DND-41 (cell line): ENCODE measurements around the gene ANKFN1.

Experiments used
- ATAC-seq: fragments of 200-7000 bp; cut with Tn5 transposase; 3 replicates; pipeline ENCODE4 v1.9.1; 2021; ENCODE audit warnings: low read depth; ENCODE audit not compliant: insufficient read depth
- DNase-seq: peaks from one replicate; pipeline ENCODE4 v3.0.0-alpha.2; 2020
- H2AFZ ChIP-seq: 2 replicates; pipeline ENCODE4 v1.6.0; 2012; ENCODE audit warnings: low read depth, low read length
- H3K27ac ChIP-seq: 2 replicates; pipeline ENCODE4 v1.5.1; 2012; ENCODE audit warnings: low read length, inconsistent platforms
- H3K27me3 ChIP-seq: fragments of 200-600 bp; sonication (generic); 2 replicates; pipeline ENCODE4 v1.6.0; 2012; ENCODE audit warnings: low read length, mild to moderate bottlenecking, inconsistent platforms; ENCODE audit not compliant: insufficient read depth, poor library complexity
- H3K36me3 ChIP-seq: 2 replicates; pipeline ENCODE4 v1.5.1; 2012; ENCODE audit warnings: low read length, inconsistent platforms; ENCODE audit not compliant: insufficient read depth
- H3K4me1 ChIP-seq: 2 replicates; pipeline ENCODE4 v1.5.1; 2012; ENCODE audit warnings: mild to moderate bottlenecking, low read length; ENCODE audit not compliant: insufficient read depth
- H3K4me2 ChIP-seq: 2 replicates; pipeline ENCODE4 v1.6.0; 2012; ENCODE audit warnings: mild to moderate bottlenecking, moderate library complexity, low read length, inconsistent platforms; ENCODE audit not compliant: insufficient read depth
- H3K4me3 ChIP-seq, 2 experiments: fragments of 200-600 bp in 1 of 2; shearing (Covaris generic) in 1 of 2; 2 replicates each; pipeline ENCODE4 v1.5.1; 2012 to 2016; ENCODE audit warnings: inconsistent platforms in 2 of 2, low read length in 2 of 2, mild to moderate bottlenecking in 2 of 2, low read depth in 1 of 2, moderate library complexity in 1 of 2
- H3K79me2 ChIP-seq: 2 replicates; pipeline ENCODE4 v1.6.0; 2012; ENCODE audit warnings: low read length, inconsistent platforms; ENCODE audit not compliant: insufficient read depth
- H3K9ac ChIP-seq: 2 replicates; pipeline ENCODE4 v1.6.0; 2012; ENCODE audit warnings: low read depth, mild to moderate bottlenecking, inconsistent platforms, low read length, moderate library complexity
- H3K9me3 ChIP-seq: 2 replicates; pipeline ENCODE4 v1.5.1; 2012; ENCODE audit warnings: low read length, moderate library complexity, mild to moderate bottlenecking, inconsistent platforms; ENCODE audit not compliant: insufficient read depth, severe bottlenecking
- H4K20me1 ChIP-seq: 2 replicates; pipeline ENCODE4 v1.6.0; 2012; ENCODE audit warnings: low read length; ENCODE audit not compliant: insufficient read depth
- EZH2 ChIP-seq: IDR thresholded peaks from 3 replicates; pipeline ENCODE4 v1.6.1; 2012; ENCODE audit warnings: borderline replicate concordance, low read depth, mild to moderate bottlenecking, moderate library complexity, low read length, inconsistent platforms; ENCODE audit not compliant: severe bottlenecking
- TF ChIP-seq, protein P1 (sequence below): IDR thresholded peaks from 2 replicates; pipeline ENCODE4 v1.5.1; 2012; ENCODE audit warnings: borderline replicate concordance, low read length, moderate library complexity, mild to moderate bottlenecking; ENCODE audit not compliant: poor library complexity, severe bottlenecking; ENCODE audit errors: extremely low read depth

The ANKFN1 gene

DNA sequence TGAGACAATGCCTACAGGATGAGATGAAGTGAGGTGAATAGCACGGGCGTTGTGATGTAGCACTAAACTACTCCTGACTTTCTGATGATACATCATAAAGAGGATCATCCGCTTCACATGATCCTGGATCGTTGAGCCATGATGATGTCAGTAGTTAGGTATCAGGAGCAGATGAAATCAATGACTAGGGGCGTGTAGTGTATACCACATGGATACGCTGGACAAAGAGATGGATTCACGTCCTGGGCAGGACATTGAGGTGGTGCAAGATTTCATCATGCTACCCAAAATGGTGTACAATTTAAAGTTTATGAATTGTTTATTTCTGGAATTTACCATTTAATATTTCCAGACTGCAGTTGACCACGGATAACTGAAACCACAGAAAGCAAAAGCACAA lies 156.6 kb downstream of the ANKFN1 start:
- Histone ChIP-seq H3K79me2 (no peaks in the 10 kb centered on the region), H3K9me3 (peaks cover 7% of the 10 kb centered on the region)
- no peak for DNase-seq

DNA sequence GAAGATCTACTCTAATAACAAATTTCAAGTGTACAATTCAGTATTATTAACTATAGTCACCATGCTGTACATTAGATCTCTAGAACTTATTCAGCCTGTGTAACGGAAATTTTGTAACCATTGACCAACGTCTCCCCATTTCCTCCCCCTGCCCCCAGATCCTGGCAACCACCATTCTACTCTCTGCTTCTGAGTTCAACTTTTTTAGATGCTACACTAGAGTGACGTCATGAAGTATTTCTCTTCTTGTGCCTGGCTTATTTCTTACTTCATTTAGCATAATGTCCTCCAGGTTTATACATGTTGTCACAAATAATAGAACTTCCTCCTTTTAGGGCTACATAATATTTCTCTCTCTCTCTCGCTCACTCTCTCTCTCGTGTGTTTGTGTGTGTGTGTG lies 157.5 kb downstream of the ANKFN1 start:
- Histone ChIP-seq H2AFZ (no peak overlapping the region), H3K4me2 (no peak overlapping the region), H4K20me1 (no peaks in the 10 kb centered on the region), H3K27me3 (no peaks in the 10 kb centered on the region), H3K27ac (peak overlapping the region; percentile 26; the same call in 1 of the 2 replicates), H3K36me3 (no peaks in the 10 kb centered on the region), H3K79me2 (no peaks in the 10 kb centered on the region), H3K4me3 (no peak overlapping the region), H3K4me1 (peaks cover 50% of the 10 kb centered on the region), H3K9me3 (peaks cover 5% of the 10 kb centered on the region), H3K9ac (no peak overlapping the region)
- DNase-seq (no peak), ATAC-seq (no peak)
- TF ChIP-seq, protein P1, sequence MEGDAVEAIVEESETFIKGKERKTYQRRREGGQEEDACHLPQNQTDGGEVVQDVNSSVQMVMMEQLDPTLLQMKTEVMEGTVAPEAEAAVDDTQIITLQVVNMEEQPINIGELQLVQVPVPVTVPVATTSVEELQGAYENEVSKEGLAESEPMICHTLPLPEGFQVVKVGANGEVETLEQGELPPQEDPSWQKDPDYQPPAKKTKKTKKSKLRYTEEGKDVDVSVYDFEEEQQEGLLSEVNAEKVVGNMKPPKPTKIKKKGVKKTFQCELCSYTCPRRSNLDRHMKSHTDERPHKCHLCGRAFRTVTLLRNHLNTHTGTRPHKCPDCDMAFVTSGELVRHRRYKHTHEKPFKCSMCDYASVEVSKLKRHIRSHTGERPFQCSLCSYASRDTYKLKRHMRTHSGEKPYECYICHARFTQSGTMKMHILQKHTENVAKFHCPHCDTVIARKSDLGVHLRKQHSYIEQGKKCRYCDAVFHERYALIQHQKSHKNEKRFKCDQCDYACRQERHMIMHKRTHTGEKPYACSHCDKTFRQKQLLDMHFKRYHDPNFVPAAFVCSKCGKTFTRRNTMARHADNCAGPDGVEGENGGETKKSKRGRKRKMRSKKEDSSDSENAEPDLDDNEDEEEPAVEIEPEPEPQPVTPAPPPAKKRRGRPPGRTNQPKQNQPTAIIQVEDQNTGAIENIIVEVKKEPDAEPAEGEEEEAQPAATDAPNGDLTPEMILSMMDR: no peak
- no peak for TF ChIP-seq EZH2

More for the DNA sequence above, 156.6 kb downstream of the ANKFN1 start:
- H3K4me2 ChIP-seq: no peak overlapping the region
- H3K4me3 ChIP-seq: no peak overlapping the region
- no peaks in the 10 kb centered on the region for H4K20me1 ChIP-seq
- TF ChIP-seq EZH2: no peak
- TF ChIP-seq, protein P1: no peak
- no peak for ATAC-seq
- peak overlapping the region; percentile 43 for H3K27ac ChIP-seq
- H3K9ac ChIP-seq: no peak overlapping the region
- H3K27me3 ChIP-seq: no peaks in the 10 kb centered on the region
- H2AFZ ChIP-seq: no peak overlapping the region
- H3K36me3 ChIP-seq: no peaks in the 10 kb centered on the region
- H3K4me1 ChIP-seq: peaks cover 45% of the 10 kb centered on the region

DNA sequence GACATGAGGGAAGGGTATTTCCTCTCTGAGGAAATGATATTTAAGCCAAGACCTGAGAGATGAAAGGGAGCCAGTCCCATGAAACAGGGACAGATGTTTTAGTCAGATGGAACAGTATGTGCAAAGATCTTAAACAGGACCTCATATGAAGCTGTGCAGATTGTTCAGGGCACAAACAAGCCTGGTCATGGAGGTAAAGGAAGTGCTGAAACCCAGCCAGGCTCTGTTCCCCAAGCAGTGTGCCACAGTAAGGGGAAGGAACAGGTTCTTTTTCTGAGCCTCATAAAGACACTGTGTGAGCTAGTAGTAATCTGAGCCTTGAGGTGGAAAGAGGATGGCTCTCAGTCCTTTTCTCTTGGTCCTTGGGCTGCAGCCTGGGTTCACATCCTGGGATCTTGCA lies 159.9 kb downstream of the ANKFN1 start:
- Histone ChIP-seq H2AFZ (peak overlapping the region; percentile 52), H3K4me1 (peaks cover 73% of the 10 kb centered on the region), H3K9ac (peak overlapping the region; percentile 14), H3K27me3 (no peaks in the 10 kb centered on the region), H3K79me2 (no peaks in the 10 kb centered on the region), H3K9me3 (no peaks in the 10 kb centered on the region), H4K20me1 (no peaks in the 10 kb centered on the region), H3K27ac (peak overlapping the region; percentile 74), H3K36me3 (no peaks in the 10 kb centered on the region), H3K4me2 (peak overlapping the region; percentile 28), H3K4me3 (no peak overlapping the region)
- DNase-seq: peak; percentile 70
- no peak for TF ChIP-seq EZH2
- TF ChIP-seq, protein P1: no peak
- ATAC-seq: peak; percentile 86

DNA sequence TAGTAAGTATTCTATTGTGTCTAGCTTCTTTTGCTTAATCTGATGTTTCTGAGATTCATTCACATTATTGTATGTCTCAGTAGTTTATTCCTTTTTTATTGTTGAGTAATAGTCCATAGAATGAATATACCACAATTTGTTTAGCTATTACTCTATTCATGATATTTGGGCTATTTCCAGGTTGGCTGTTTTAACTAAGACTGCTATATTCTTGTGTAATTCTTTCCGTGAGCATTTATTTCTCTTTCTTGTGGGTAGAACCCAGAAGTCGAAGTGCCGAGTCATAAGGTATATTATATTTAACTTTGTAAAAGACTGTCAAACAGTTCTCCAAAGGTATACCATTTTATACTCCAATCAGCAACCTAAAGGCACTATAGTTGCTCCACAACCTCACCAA lies 160.8 kb downstream of the ANKFN1 start:
- TF ChIP-seq, protein P1: no peak
- no peak for TF ChIP-seq EZH2
- H3K4me2 ChIP-seq: peak overlapping the region; percentile 28; the same call in 1 of the 2 replicates
- H4K20me1 ChIP-seq: no peaks in the 10 kb centered on the region
- ATAC-seq (no peak), DNase-seq (no peak)
- H3K9me3 ChIP-seq: no peaks in the 10 kb centered on the region
- H3K27ac ChIP-seq: peak overlapping the region; percentile 74
- peak overlapping the region; percentile 36; the same call in 1 of the 2 replicates for H2AFZ ChIP-seq
- peaks cover 81% of the 10 kb centered on the region for H3K4me1 ChIP-seq
- no peak overlapping the region for H3K4me3 ChIP-seq
- no peaks in the 10 kb centered on the region for H3K27me3 ChIP-seq
- no peaks in the 10 kb centered on the region for H3K36me3 ChIP-seq
- H3K9ac ChIP-seq: 0 out of 2 replicates have a peak overlapping the region, but pooled peaks have one; percentile 14
- H3K79me2 ChIP-seq: no peaks in the 10 kb centered on the region
